ENCODE results near the gene PSD4.

PSD4 gene

DNA sequence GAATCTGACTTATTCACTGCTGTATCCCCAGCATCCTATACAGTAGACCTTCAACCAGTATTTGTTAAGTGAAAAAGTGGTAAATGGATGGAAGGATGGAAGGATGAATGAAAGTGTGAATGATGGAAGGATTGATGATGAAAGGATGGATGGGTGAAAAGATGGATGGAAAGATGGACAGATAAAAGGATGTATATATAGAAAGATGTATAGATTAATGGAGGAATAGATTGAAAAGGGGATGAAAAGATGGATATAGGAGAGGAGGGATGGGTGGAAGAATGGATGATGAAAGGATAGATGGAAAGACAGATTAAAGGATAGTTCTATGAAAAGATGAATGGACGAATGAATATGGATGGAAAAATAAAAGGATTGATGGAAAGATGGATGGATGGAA lies 50.0 kb downstream of the PSD4 start:
- DNase-seq (ENCODE audit: low spot score) = no peak

DNA sequence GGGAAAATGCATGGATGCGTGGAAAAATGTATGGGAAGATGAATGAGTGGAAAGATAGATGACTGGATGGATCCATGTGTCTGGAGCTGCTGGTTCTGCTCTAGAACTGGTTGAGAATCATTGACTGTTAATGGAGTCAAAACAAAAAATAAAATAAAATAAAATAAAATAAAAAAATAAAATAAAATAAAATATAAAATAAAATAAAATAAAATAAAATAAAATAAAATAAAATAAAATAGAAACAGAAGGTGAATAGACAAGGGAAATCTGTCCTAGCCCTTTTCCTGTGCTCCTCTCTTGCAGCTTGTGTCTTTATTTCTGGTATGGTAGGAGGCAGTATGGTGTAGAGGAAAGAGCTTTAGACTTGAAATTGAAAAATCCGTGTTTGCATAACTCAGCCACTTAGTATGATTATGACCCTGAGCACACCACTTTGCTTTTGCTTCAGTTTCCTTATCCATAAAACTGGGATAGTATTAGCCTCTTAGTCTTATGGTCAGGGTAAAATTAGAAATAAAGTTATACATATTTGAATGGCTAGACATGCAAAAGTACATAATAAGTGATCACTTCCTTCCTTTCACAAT lies 51.0 kb downstream of the PSD4 start:
- no peak for DNase-seq (ENCODE audit: low spot score)

GRCh38 chr2:113225263-113226259 lies 51.8 kb downstream of the PSD4 start:
- DNase-seq (ENCODE audit: low spot score) = no peak

DNA sequence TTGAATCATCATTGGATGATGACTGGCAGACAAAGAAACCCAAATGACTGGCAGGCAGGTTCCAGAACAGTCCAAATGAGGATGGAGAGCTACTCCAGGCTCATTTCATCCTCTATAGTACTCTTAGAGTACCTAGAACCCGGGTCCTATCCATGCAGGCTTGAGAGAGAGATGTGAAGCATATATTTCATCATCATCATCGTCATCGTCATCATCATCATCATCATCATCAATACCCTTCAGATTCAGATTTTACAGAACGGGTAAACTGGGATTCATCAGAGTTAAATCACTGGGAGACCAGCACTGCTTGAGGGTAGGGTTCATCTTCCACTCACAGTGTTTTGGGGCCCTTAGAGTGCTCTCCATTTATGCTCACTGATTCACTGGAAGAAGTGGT lies 52.7 kb downstream of the PSD4 start:
- DNase-seq (ENCODE audit: low spot score) = no peak

DNA sequence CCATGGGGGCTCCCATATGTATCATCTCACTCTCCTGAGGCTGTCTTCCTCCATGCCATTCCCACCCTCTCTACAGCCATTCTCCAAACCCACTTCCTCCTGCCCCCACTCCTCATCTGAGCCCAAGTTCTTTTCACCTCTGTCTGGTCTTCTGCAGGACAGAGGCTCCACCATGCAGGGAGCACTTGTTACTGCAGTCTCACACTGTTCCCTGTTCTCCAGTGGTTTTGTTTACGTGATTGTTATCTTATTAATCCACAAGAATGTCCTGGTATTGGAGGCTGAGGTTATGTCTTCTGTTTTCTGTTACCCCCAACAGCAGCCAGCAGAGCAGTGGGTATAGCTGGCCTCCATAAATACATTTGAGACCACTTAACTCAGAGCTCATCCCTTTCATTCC lies 53.5 kb downstream of the PSD4 start:
- no peak for DNase-seq (ENCODE audit: low spot score)

- DNase-seq (ENCODE audit: low spot score) = no peak
These were observed 53.9 kb downstream of the PSD4 start for GRCh38 chr2:113227698-113228097.

- no peak for DNase-seq (ENCODE audit: low spot score)
These were observed 54.6 kb downstream of the PSD4 start for GRCh38 chr2:113228351-113228750.

GRCh38 chr2:113228991-113229716 lies 55.4 kb downstream of the PSD4 start:
- DNase-seq (ENCODE audit: low spot score) = no peak

GRCh38 chr2:113229795-113230194 lies 56.0 kb downstream of the PSD4 start:
- no peak for DNase-seq (ENCODE audit: low spot score)

DNA sequence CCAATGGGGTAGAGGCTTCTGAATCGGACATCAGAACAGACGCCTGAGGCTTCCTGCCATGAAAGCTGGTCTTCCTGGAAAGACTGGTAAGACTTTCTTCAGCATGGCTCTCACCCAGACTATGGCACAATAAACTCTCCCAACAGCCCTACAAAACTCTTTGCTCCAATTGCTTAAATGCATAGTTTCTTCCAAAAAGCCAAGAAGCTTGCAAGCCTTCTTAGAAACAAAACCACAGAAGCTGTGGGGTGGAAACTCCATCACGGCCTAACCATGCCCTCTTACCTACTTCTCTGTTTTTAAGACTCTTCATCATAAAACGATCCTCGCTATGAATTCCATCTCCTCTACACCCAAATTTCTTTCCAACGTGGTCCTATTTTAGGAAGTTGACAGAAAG lies 56.8 kb downstream of the PSD4 start:
- DNase-seq (ENCODE audit: low spot score) = no peak

- DNase-seq (ENCODE audit: low spot score) = no peak
These were observed 57.3 kb downstream of the PSD4 start for GRCh38 chr2:113231064-113231463.

- no peak for DNase-seq (ENCODE audit: low spot score)
These were observed 58.4 kb downstream of the PSD4 start for GRCh38 chr2:113232123-113232522.

DNA sequence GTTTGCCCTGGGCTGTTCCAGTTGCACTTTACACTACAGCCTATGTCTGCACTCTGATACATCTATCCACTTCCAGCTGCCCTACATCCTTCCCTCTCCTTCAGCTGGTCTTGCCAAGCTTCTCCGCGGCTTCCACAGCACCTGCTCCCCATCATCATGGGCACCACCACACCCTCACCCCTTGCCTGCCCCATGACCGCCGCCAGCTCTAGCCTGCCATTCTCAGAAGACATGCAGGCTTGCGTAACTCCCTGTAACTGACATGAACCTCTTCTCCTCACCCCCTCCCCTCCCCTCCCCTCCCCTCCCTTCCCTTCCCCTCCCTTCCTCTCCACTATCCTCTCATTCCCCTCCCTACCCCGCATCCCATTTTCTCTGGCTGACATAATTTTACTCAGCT lies 59.0 kb downstream of the PSD4 start:
- no peak for DNase-seq (ENCODE audit: low spot score)

GRCh38 chr2:113233593-113234550 lies 60.1 kb downstream of the PSD4 start:
- DNase-seq (ENCODE audit: low spot score) = peak; percentile 57

GRCh38 chr2:113234721-113235346 lies 61.1 kb downstream of the PSD4 start:
- DNase-seq (ENCODE audit: low spot score) = no peak

GRCh38 chr2:113235347-113236226 lies 61.8 kb downstream of the PSD4 start:
- peak; percentile 94 for DNase-seq (ENCODE audit: low spot score)

- DNase-seq (ENCODE audit: low spot score) = no peak
These were observed 62.8 kb downstream of the PSD4 start for GRCh38 chr2:113236367-113237159.

DNA sequence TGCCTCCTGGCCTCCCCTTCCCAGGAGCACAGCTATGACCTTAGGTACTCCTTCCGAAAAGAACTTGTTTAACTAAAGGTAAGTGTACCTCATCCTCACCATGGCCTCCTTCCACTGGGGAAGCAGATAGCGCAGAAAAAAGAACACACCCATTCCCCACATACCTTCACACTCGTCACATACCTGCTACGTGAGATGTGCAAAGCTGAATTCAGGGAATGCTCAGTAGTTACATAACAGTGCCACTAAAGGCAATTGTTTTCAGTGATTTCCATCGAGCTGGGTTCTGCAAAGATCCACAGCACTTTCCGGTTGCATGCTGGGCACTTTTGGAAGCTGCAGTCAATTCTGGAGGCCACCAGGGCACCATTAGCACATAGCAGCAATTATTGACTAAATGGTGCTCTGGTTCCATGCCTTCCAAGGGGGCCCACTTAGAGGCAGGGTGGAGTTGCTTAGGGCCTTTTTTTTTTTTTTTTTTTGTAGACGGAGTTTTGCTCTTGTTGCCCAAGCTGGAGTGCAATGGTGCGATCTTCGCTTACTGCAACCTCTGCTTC lies 63.9 kb downstream of the PSD4 start:
- DNase-seq (ENCODE audit: low spot score) = no peak

Data from NAMALWA (cell line).